ENCODE measurements around the gene OSBPL1A. TPM values are rescaled to one million over a fixed set of nuclear protein-coding genes. Genes with fewer than 3 reads are reported as not detected.
"Not testable (repeated sequence)": the region's sequence is repeated elsewhere in the genome, so short reads cannot be mapped to it uniquely, and the experiment has no call there.

Gene OSBPL1A
- total RNA-seq, 1 donor = 23.3 TPM

- no peak for DNase-seq (ENCODE audit: low read depth)
- no peak overlapping the region for H3K4me3 ChIP-seq (ENCODE audit: low read depth, low read length)
- no peak for TF ChIP-seq CTCF (IDR thresholded peaks at IDR 0.05; ENCODE audit: insufficient read depth, low read depth, low read length)
These were observed 8.7 kb downstream of the OSBPL1A start for GRCh38 chr18:24388957-24389356.

GRCh38 chr18:24386681-24387080, 10.9 kb downstream of the OSBPL1A start:
- no peak overlapping the region for H3K4me3 ChIP-seq (ENCODE audit: low read depth, low read length)
- DNase-seq (ENCODE audit: low read depth) = no peak
- no peak for TF ChIP-seq CTCF (IDR thresholded peaks at IDR 0.05; ENCODE audit: insufficient read depth, low read depth, low read length)

GRCh38 chr18:24381126-24381525, 16.5 kb downstream of the OSBPL1A start:
- DNase-seq (ENCODE audit: low read depth) = peak; percentile 8
- H3K4me3 ChIP-seq (ENCODE audit: low read depth, low read length) = no peak overlapping the region
- no peak for TF ChIP-seq CTCF (IDR thresholded peaks at IDR 0.05; ENCODE audit: insufficient read depth, low read depth, low read length)

GRCh38 chr18:24380163-24380747, 17.4 kb downstream of the OSBPL1A start:
- TF ChIP-seq CTCF (IDR thresholded peaks at IDR 0.05; ENCODE audit: insufficient read depth, low read depth, low read length) = no peak
- H3K4me3 ChIP-seq (ENCODE audit: low read depth, low read length) = no peak overlapping the region
- DNase-seq (ENCODE audit: low read depth) = no peak

GRCh38 chr18:24378598-24378997, 19.0 kb downstream of the OSBPL1A start:
- no peak overlapping the region for H3K4me3 ChIP-seq (ENCODE audit: low read depth, low read length)
- DNase-seq (ENCODE audit: low read depth) = no peak
- no peak for TF ChIP-seq CTCF (IDR thresholded peaks at IDR 0.05; ENCODE audit: insufficient read depth, low read depth, low read length)

- H3K4me3 ChIP-seq (ENCODE audit: low read depth, low read length); DNase-seq (ENCODE audit: low read depth): not testable (repeated sequence)
These were observed 21.1 kb downstream of the OSBPL1A start for GRCh38 chr18:24376531-24376930.

- no peak for DNase-seq (ENCODE audit: low read depth)
- TF ChIP-seq CTCF (IDR thresholded peaks at IDR 0.05; ENCODE audit: insufficient read depth, low read depth, low read length) = no peak
These were observed 24.3 kb downstream of the OSBPL1A start for GRCh38 chr18:24373328-24373727.

More at GRCh38 chr18:24373328-24373727, 24.3 kb downstream of the OSBPL1A start:
- H3K4me3 ChIP-seq (ENCODE audit: low read depth, low read length) = no peak overlapping the region

Measured in fibroblast of villous mesenchyme (primary cell).